Caco-2 (cell line): ENCODE results near the gene PLXNA3. TPM values are rescaled to one million over a fixed set of nuclear protein-coding genes. Genes with fewer than 3 reads are reported as not detected.

Source experiments
- BruUV-seq: library from RNA; stranded (reverse); fragments of 400-500 nt; replicated peaks from 2 replicates; lab custom pipeline; 2021; lab: Mats Ljungman, UMichigan
- CTCF ChIA-PET: fragments of 300-600 bp; sonication (Branson Sonifier 250); formaldehyde crosslinking; loops from one replicate; lab custom pipeline; 2022; ENCODE audit warnings: antibody characterized with exemption; lab: Charles Lee
- POLR2A ChIA-PET: fragments of 300-600 bp; sonication (Branson Sonifier 250); formaldehyde crosslinking; loops from one replicate; lab custom pipeline; 2022; ENCODE audit warnings: antibody characterized with exemption; lab: Charles Lee
- DNase-seq, 2 experiments: peaks; one replicate each; pipeline versions ENCODE4 v3.0.0 to v3.0.0-alpha.2; 2020 to 2022
- H3K27me3 ChIP-seq: replicated peaks from 2 replicates; pipeline ENCODE4 v1.6.0; 2011; ENCODE audit warnings: low read length; ENCODE audit not compliant: control insufficient read depth, insufficient read depth
- H3K36me3 ChIP-seq: 2 replicates; pipeline ENCODE4 v1.5.1; 2011; ENCODE audit warnings: low read length; ENCODE audit not compliant: control insufficient read depth, insufficient read depth
- H3K4me1 ChIP-seq: fragments of 250-450 bp; sonication (Bioruptor Pico); 2 replicates; pipeline ENCODE4 v1.5.1; 2020; ENCODE audit warnings: mild to moderate bottlenecking
- H3K4me3 ChIP-seq: 2 replicates; pipeline ENCODE4 v1.5.1; 2011; ENCODE audit warnings: low read depth, mild to moderate bottlenecking, control low read depth, low read length
- H3K9me3 ChIP-seq: fragments of 250-450 bp; sonication (Bioruptor Pico); 2 replicates; pipeline ENCODE4 v1.5.1; 2020; ENCODE audit warnings: mild to moderate bottlenecking, moderate library complexity
- H3K27ac Mint-ChIP-seq: one replicate; pipeline ENCODE4 v1.8.0; 2022; ENCODE audit warnings: mixed read lengths; ENCODE audit not compliant: unreplicated experiment
- H3K27me3 Mint-ChIP-seq: one replicate; pipeline ENCODE4 v1.8.0; 2022; ENCODE audit warnings: mixed read lengths; ENCODE audit not compliant: insufficient read depth, unreplicated experiment
- H3K36me3 Mint-ChIP-seq: one replicate; pipeline ENCODE4 v1.8.0; 2022; ENCODE audit warnings: mild to moderate bottlenecking, mixed read lengths; ENCODE audit not compliant: insufficient read depth, unreplicated experiment
- H3K4me1 Mint-ChIP-seq: one replicate; pipeline ENCODE4 v1.8.0; 2022; ENCODE audit warnings: low read depth, mixed read lengths; ENCODE audit not compliant: unreplicated experiment
- H3K4me3 Mint-ChIP-seq: one replicate; pipeline ENCODE4 v1.8.0; 2022; ENCODE audit warnings: mild to moderate bottlenecking, moderate library complexity, mixed read lengths; ENCODE audit not compliant: unreplicated experiment
- H3K9me3 Mint-ChIP-seq: one replicate; pipeline ENCODE4 v1.8.0; 2022; ENCODE audit warnings: mixed read lengths; ENCODE audit not compliant: unreplicated experiment
- intact Hi-C: fragments of 100-400 bp; cut with micrococcal nuclease; formaldehyde crosslinking; loops from one replicate; pipeline ENCODE4 v1.10.0; 2022; ENCODE audit not compliant: unreplicated experiment
- total RNA-seq: library from RNA; stranded (reverse); gene quantifications from 2 replicates; pipeline ENCODE4 v1.2.3, GENCODE V29; 2022
- TF ChIP-seq, protein P1 (sequence below), 2 experiments: fragments of 200-600 bp in 1 of 2; IDR thresholded peaks; 1 replicate in 1 of 2; 2 replicates in 1 of 2; pipeline versions ENCODE4 v1.5.1 to v1.8.0; 2011 to 2022; ENCODE audit warnings: antibody characterized with exemption in 1 of 2, control low read depth in 1 of 2, inconsistent platforms in 1 of 2, low read depth in 1 of 2, low read length in 1 of 2, mild to moderate bottlenecking in 1 of 2, moderate library complexity in 1 of 2; ENCODE audit not compliant: insufficient read depth in 1 of 2, severe bottlenecking in 1 of 2, unreplicated experiment in 1 of 2

PLXNA3 gene
- total RNA-seq, 1 experiment from 2014 or later, result 58.4 TPM

- Mint-ChIP-seq H3K4me3 (no peak overlapping the region), H3K9me3 (no peaks in the 10 kb centered on the region), H3K27ac (no peak overlapping the region), H3K36me3 (peaks cover 5% of the 10 kb centered on the region), H3K4me1 (no peaks in the 10 kb centered on the region), H3K27me3 (no peaks in the 10 kb centered on the region)
- intact Hi-C loops, result no loop called here
- no peak overlapping the region for H3K4me3 ChIP-seq
- no peaks in the 10 kb centered on the region for H3K4me1 ChIP-seq
- POLR2A ChIA-PET, result no interaction called here
- no peaks in the 10 kb centered on the region for H3K36me3 ChIP-seq
- no peaks in the 10 kb centered on the region for H3K9me3 ChIP-seq
- CTCF ChIA-PET, result no interaction called here
- TF ChIP-seq, protein P1, sequence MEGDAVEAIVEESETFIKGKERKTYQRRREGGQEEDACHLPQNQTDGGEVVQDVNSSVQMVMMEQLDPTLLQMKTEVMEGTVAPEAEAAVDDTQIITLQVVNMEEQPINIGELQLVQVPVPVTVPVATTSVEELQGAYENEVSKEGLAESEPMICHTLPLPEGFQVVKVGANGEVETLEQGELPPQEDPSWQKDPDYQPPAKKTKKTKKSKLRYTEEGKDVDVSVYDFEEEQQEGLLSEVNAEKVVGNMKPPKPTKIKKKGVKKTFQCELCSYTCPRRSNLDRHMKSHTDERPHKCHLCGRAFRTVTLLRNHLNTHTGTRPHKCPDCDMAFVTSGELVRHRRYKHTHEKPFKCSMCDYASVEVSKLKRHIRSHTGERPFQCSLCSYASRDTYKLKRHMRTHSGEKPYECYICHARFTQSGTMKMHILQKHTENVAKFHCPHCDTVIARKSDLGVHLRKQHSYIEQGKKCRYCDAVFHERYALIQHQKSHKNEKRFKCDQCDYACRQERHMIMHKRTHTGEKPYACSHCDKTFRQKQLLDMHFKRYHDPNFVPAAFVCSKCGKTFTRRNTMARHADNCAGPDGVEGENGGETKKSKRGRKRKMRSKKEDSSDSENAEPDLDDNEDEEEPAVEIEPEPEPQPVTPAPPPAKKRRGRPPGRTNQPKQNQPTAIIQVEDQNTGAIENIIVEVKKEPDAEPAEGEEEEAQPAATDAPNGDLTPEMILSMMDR (IDR thresholded peaks at IDR 0.05; ENCODE audit: insufficient read depth in 1 of 2, low read depth in 1 of 2, low read length in 1 of 2, severe bottlenecking in 1 of 2, unreplicated experiment in 1 of 2), result no peak
- no peak for DNase-seq
- BruUV-seq, result no TSS peak
- H3K27me3 ChIP-seq, result no peaks in the 10 kb centered on the region
Observed at GRCh38 chrX:154509455-154509854, 51.4 kb downstream of the PLXNA3 start.

DNA sequence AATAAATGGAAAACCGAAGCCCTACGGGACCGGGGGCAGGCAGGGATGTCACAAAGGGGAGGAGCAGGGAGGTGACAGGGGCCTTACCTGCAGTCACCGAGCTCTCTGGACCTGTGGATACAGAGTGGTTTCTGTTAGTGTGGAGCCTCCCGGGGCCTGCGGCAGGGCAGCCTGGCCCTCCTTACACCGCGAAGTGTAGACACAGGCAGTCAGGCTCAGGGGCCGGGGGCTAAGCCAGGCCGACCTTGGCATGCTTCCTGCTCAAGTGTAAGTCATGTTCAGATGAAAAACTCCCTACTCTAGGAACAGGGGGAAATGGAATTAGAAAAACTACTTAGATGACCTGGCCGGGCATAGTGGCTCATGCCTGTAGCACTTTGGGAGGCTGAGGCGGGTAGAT is 53.7 kb downstream of the PLXNA3 start:
- Mint-ChIP-seq H3K27ac (no peak overlapping the region), H3K36me3 (peaks cover 10% of the 10 kb centered on the region), H3K4me1 (no peaks in the 10 kb centered on the region), H3K27me3 (no peaks in the 10 kb centered on the region), H3K4me3 (no peak overlapping the region), H3K9me3 (no peaks in the 10 kb centered on the region)
- Histone ChIP-seq H3K4me1 (no peaks in the 10 kb centered on the region), H3K27me3 (no peaks in the 10 kb centered on the region), H3K4me3 (no peak overlapping the region), H3K9me3 (no peaks in the 10 kb centered on the region), H3K36me3 (no peaks in the 10 kb centered on the region)
- TF ChIP-seq, protein P1 (IDR thresholded peaks at IDR 0.05; ENCODE audit: insufficient read depth in 1 of 2, low read depth in 1 of 2, low read length in 1 of 2, severe bottlenecking in 1 of 2, unreplicated experiment in 1 of 2), result no peak
- BruUV-seq, result no TSS peak
- no peak for DNase-seq
- POLR2A ChIA-PET, result no interaction called here
- intact Hi-C loops, result no loop called here
- CTCF ChIA-PET, result no interaction called here

DNA sequence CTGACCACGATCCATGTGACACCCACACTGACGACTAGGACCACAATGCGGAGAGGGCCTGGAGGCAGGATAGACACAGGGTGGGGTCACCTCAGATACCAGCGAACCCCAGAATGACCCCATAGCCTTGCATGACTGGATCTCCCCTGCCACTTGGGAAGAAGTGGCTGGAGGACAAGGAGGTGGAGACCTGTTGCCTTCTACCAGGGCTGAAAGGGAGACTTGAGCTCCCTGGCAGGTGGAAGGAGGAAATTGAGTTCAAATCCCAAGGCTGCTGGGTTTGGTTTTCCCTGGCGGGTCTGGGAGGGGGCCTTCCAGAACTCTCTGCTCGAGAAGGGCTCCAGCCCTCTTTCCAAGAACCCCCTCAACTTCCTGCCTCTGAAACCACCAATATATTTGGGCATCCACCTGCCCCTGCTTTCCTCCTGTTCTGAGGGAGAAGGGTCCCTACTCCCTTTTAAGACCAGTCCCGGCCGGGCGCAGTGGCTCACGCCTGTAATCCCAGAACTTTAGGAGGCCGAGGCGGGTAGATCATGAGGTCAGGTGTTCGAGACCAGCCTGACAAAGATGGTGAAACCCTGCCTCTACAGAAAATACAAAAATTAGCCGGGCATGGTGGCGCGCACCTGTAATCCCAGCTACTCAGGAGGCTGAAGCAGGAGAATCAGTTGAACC is 54.9 kb downstream of the PLXNA3 start:
- POLR2A ChIA-PET, result no interaction called here
- no peaks in the 10 kb centered on the region for H3K9me3 Mint-ChIP-seq
- CTCF ChIA-PET, result no interaction called here
- Histone ChIP-seq H3K9me3 (no peaks in the 10 kb centered on the region), H3K4me1 (peaks cover 10% of the 10 kb centered on the region), H3K4me3 (no peak overlapping the region), H3K27me3 (no peaks in the 10 kb centered on the region), H3K36me3 (no peaks in the 10 kb centered on the region)
- peaks cover 10% of the 10 kb centered on the region for H3K36me3 Mint-ChIP-seq
- no TSS peak for BruUV-seq
- intact Hi-C loops, result no loop called here
- TF ChIP-seq, protein P1 (IDR thresholded peaks at IDR 0.05; ENCODE audit: insufficient read depth in 1 of 2, low read depth in 1 of 2, low read length in 1 of 2, severe bottlenecking in 1 of 2, unreplicated experiment in 1 of 2), result no peak
- no peak for DNase-seq
- peaks cover 3% of the 10 kb centered on the region for H3K4me1 Mint-ChIP-seq
- H3K27me3 Mint-ChIP-seq, result no peaks in the 10 kb centered on the region
- H3K27ac Mint-ChIP-seq, result no peak overlapping the region
- H3K4me3 Mint-ChIP-seq, result no peak overlapping the region
